AG04449 (cell line): ENCODE results near the gene ANKRD34C.

Experiments used
- CTCF ChIA-PET: fragments of 350-600 bp; formaldehyde crosslinking; extraction: SDS; loops from one replicate; lab custom pipeline; 2021; ENCODE audit warnings: antibody characterized with exemption; lab: Yijun Ruan, JAX
- POLR2A ChIA-PET: fragments of 400-600, 350-600 bp; formaldehyde crosslinking; extraction: SDS; loops from one replicate; lab custom pipeline; 2020; ENCODE audit warnings: antibody characterized with exemption, inconsistent platforms; lab: Yijun Ruan, JAX
- DNase-seq: peaks from one replicate; pipeline ENCODE4 v3.0.0-alpha.2; 2010; ENCODE audit warnings: low read depth, low spot score
- H3K4me3 ChIP-seq: 2 replicates; pipeline ENCODE4 v1.5.1; 2011; ENCODE audit warnings: low read depth, mild to moderate bottlenecking, control low read depth, low read length
- CTCF ChIP-seq: IDR thresholded peaks from one replicate; pipeline ENCODE4 v1.5.1; 2011; ENCODE audit warnings: mild to moderate bottlenecking, moderate library complexity, low read length, control low read depth, inconsistent platforms; ENCODE audit not compliant: insufficient read depth; ENCODE audit errors: missing control alignments

Gene ANKRD34C

GRCh38 chr15:79308874-79309273 lies 26.4 kb downstream of the ANKRD34C start:
- no peak for DNase-seq
- ChIA-PET CTCF (interaction anchor here (1.3 kb wide), 1 partner anchor 31 kb away, joined by 4 read pairs; no protein-coding TSS in a partner anchor), POLR2A (no interaction called here)
- TF ChIP-seq CTCF = no peak
- H3K4me3 ChIP-seq = no peak overlapping the region

GRCh38 chr15:79310612-79310984 lies 28.1 kb downstream of the ANKRD34C start:
- peak overlapping the region; percentile 98 for H3K4me3 ChIP-seq
- POLR2A ChIA-PET = interaction anchor here (0.6 kb wide), 1 partner anchor 636 kb away, joined by 3 read pairs; no protein-coding TSS in a partner anchor
- DNase-seq = no peak
- CTCF ChIA-PET = interaction anchor here (0.7 to 1.7 kb wide), 4 partner anchors 16 to 164 kb away, joined by 3 to 5 read pairs (median 4); no protein-coding TSS in a partner anchor
- no peak for TF ChIP-seq CTCF

GRCh38 chr15:79310985-79311900 lies 28.7 kb downstream of the ANKRD34C start, which contains the start of gene TMED3:
TMED3 (plus strand) TSS chr15:79311112; CDS start chr15:79311250, 138 bp downstream.
- DNase-seq = no peak
- POLR2A ChIA-PET = interaction anchor here (0.6 kb wide), 1 partner anchor 635 kb away, joined by 3 read pairs; no protein-coding TSS in a partner anchor
- TF ChIP-seq CTCF = peak; percentile 61
- CTCF ChIA-PET = interaction anchor here (0.7 to 1.7 kb wide), 7 partner anchors 9 to 538 kb away, joined by 3 to 9 read pairs (median 4); no protein-coding TSS in a partner anchor
- peak within 1 kb of the TSS; percentile 98 for H3K4me3 ChIP-seq

- no peak for TF ChIP-seq CTCF
- peak overlapping the region; percentile 98 for H3K4me3 ChIP-seq
- DNase-seq = no peak
- CTCF ChIA-PET = interaction anchor here (1.1 to 1.7 kb wide), 5 partner anchors 9 to 542 kb away, joined by 3 to 9 read pairs (median 5); no protein-coding TSS in a partner anchor
- POLR2A ChIA-PET = no interaction called here
Measured at GRCh38 chr15:79311901-79312553, 29.5 kb downstream of the ANKRD34C start.

GRCh38 chr15:79314186-79314585 lies 31.7 kb downstream of the ANKRD34C start:
- CTCF ChIA-PET = interaction anchor here (0.7 to 1.9 kb wide), 6 partner anchors 22 to 540 kb away, joined by 3 to 7 read pairs (median 3); no protein-coding TSS in a partner anchor
- no peak overlapping the region for H3K4me3 ChIP-seq
- no peak for DNase-seq
- POLR2A ChIA-PET = no interaction called here
- TF ChIP-seq CTCF = no peak

- DNase-seq = no peak
- CTCF ChIA-PET = interaction anchor here (0.7 to 1.9 kb wide), 6 partner anchors 21 to 540 kb away, joined by 3 to 7 read pairs (median 3); no protein-coding TSS in a partner anchor
- POLR2A ChIA-PET = no interaction called here
- TF ChIP-seq CTCF = no peak
- no peak overlapping the region for H3K4me3 ChIP-seq
Measured at GRCh38 chr15:79314811-79315210, 32.3 kb downstream of the ANKRD34C start.
